Neural progenitor cell (in vitro differentiated cells): Measurements from ENCODE around the gene NFIA. TPM values are rescaled to one million over a fixed set of nuclear protein-coding genes. Genes with fewer than 3 reads are reported as not detected.
A peak's percentile ranks its signal among the peaks of the same experiment; 100 is the strongest.

ENCODE experiments used
- DNase-seq: peaks from one replicate; pipeline ENCODE4 v3.0.0-alpha.2; 2016; ENCODE audit warnings: low spot score
- H2AFZ ChIP-seq: fragments of 200-600 bp; sonication (generic); replicated peaks from 2 replicates; pipeline ENCODE4 v1.6.1; 2016; ENCODE audit warnings: antibody characterized with exemption
- H3F3A ChIP-seq: fragments of 200-600 bp; sonication (generic); 2 replicates; pipeline ENCODE4 v1.6.1; 2016; ENCODE audit warnings: antibody characterized with exemption, low read depth
- H3K27ac ChIP-seq: fragments of 200-600 bp; sonication (generic); 2 replicates; pipeline ENCODE4 v1.5.1; 2016; ENCODE audit warnings: mild to moderate bottlenecking
- H3K27me3 ChIP-seq: fragments of 200-600 bp; sonication (generic); 2 replicates; pipeline ENCODE4 v1.6.1; 2016; ENCODE audit warnings: mild to moderate bottlenecking, moderate library complexity
- H3K36me3 ChIP-seq: fragments of 200-600 bp; sonication (generic); 2 replicates; pipeline ENCODE4 v1.5.1; 2016
- H3K4me1 ChIP-seq: fragments of 200-600 bp; sonication (generic); 2 replicates; pipeline ENCODE4 v1.6.1; 2016; ENCODE audit warnings: mixed run types
- H3K4me2 ChIP-seq: fragments of 200-600 bp; sonication (generic); 2 replicates; pipeline ENCODE4 v1.6.1; 2016
- H3K4me3 ChIP-seq: fragments of 200-600 bp; sonication (generic); 2 replicates; pipeline ENCODE4 v1.5.1; 2016
- H3K79me2 ChIP-seq: fragments of 200-600 bp; sonication (generic); 2 replicates; pipeline ENCODE4 v1.6.1; 2016; ENCODE audit warnings: low read depth
- H3K9ac ChIP-seq: fragments of 200-600 bp; sonication (generic); 2 replicates; pipeline ENCODE4 v1.6.1; 2016
- H3K9me3 ChIP-seq: fragments of 200-600 bp; sonication (generic); 2 replicates; pipeline ENCODE4 v1.5.1; 2016; ENCODE audit warnings: low read depth
- H4K20me1 ChIP-seq: fragments of 200-600 bp; sonication (generic); 2 replicates; pipeline ENCODE4 v1.6.1; 2016; ENCODE audit warnings: low read depth
- H3K27ac Mint-ChIP-seq: 3 replicates; pipeline ENCODE4 v1.8.0; 2021; ENCODE audit warnings: mixed read lengths
- H3K27me3 Mint-ChIP-seq: 2 replicates; pipeline ENCODE4 v1.8.0; 2022; ENCODE audit warnings: low read depth, mild to moderate bottlenecking, inconsistent platforms, moderate library complexity, mixed read lengths; ENCODE audit not compliant: insufficient read depth
- H3K36me3 Mint-ChIP-seq: 3 replicates; pipeline ENCODE4 v1.8.0; 2021; ENCODE audit warnings: mixed read lengths
- H3K4me1 Mint-ChIP-seq: 3 replicates; pipeline ENCODE4 v1.8.0; 2021; ENCODE audit warnings: mixed read lengths
- H3K4me3 Mint-ChIP-seq: 3 replicates; pipeline ENCODE4 v1.8.0; 2021; ENCODE audit warnings: mild to moderate bottlenecking, moderate library complexity, mixed read lengths
- H3K9me3 Mint-ChIP-seq: 3 replicates; pipeline ENCODE4 v1.8.0; 2020; ENCODE audit warnings: mixed read lengths
- CTCF ChIP-seq: fragments of 200-600 bp; sonication (generic); IDR thresholded peaks from 2 replicates; pipeline ENCODE4 v1.5.1; 2017; ENCODE audit warnings: antibody characterized with exemption, mild to moderate bottlenecking
- EZH2 ChIP-seq: fragments of 200-600 bp; sonication (generic); IDR thresholded peaks from 2 replicates; pipeline ENCODE4 v1.6.1; 2017; ENCODE audit warnings: antibody characterized with exemption, mild to moderate bottlenecking, moderate library complexity
- EZH2phosphoT487 ChIP-seq: fragments of 200-600 bp; sonication (generic); IDR thresholded peaks from 2 replicates; pipeline ENCODE4 v1.6.1; 2017; ENCODE audit warnings: antibody characterized with exemption
- total RNA-seq: library from RNA; depleted of rRNA; stranded (reverse); fragments of >200 nt; gene quantifications from 2 replicates; pipeline ENCODE4 v1.2.3, GENCODE V29; 2015; ENCODE audit warnings: low replicate concordance

Gene NFIA
- total RNA-seq, 1 donor from 2014 or later: 5.3 TPM

GRCh38 chr1:61184714-61185106 lies 102.3 kb downstream of the NFIA start:
- peaks cover 3% of the 10 kb centered on the region for H3K27me3 Mint-ChIP-seq
- H3K27ac Mint-ChIP-seq: no peak overlapping the region
- no peaks in the 10 kb centered on the region for H3K36me3 ChIP-seq
- no peaks in the 10 kb centered on the region for H3K9me3 ChIP-seq
- no peak overlapping the region for H3K27ac ChIP-seq
- H3K4me1 ChIP-seq: no peaks in the 10 kb centered on the region
- no peak overlapping the region for H3K4me3 Mint-ChIP-seq
- no peak for DNase-seq
- no peak overlapping the region for H3K4me3 ChIP-seq
- peaks cover 51% of the 10 kb centered on the region for H3K4me1 Mint-ChIP-seq
- H3K27me3 ChIP-seq: no peaks in the 10 kb centered on the region
- H2AFZ ChIP-seq: peak overlapping the region; percentile 8
- no peaks in the 10 kb centered on the region for H3K79me2 ChIP-seq
- no peaks in the 10 kb centered on the region for H3K9me3 Mint-ChIP-seq
- TF ChIP-seq EZH2phosphoT487 (no peak), CTCF (no peak), EZH2 (no peak)
- no peaks in the 10 kb centered on the region for H3F3A ChIP-seq
- no peaks in the 10 kb centered on the region for H4K20me1 ChIP-seq
- H3K36me3 Mint-ChIP-seq: peaks cover 4% of the 10 kb centered on the region
- H3K4me2 ChIP-seq: no peak overlapping the region
- no peak overlapping the region for H3K9ac ChIP-seq

GRCh38 chr1:61186753-61187152 lies 104.4 kb downstream of the NFIA start:
- Histone ChIP-seq H3K4me1 (no peaks in the 10 kb centered on the region), H3K9me3 (no peaks in the 10 kb centered on the region), H3K36me3 (no peaks in the 10 kb centered on the region), H2AFZ (no peak overlapping the region), H3K79me2 (no peaks in the 10 kb centered on the region), H4K20me1 (no peaks in the 10 kb centered on the region), H3K27ac (no peak overlapping the region), H3K9ac (no peak overlapping the region), H3K4me3 (no peak overlapping the region), H3F3A (no peaks in the 10 kb centered on the region), H3K4me2 (no peak overlapping the region), H3K27me3 (no peaks in the 10 kb centered on the region)
- H3K4me3 Mint-ChIP-seq: no peak overlapping the region
- peaks cover 65% of the 10 kb centered on the region for H3K4me1 Mint-ChIP-seq
- no peaks in the 10 kb centered on the region for H3K9me3 Mint-ChIP-seq
- peaks cover 3% of the 10 kb centered on the region for H3K27me3 Mint-ChIP-seq
- H3K27ac Mint-ChIP-seq: no peak overlapping the region
- TF ChIP-seq EZH2 (no peak), EZH2phosphoT487 (no peak), CTCF (no peak)
- peaks cover 4% of the 10 kb centered on the region for H3K36me3 Mint-ChIP-seq
- no peak for DNase-seq

GRCh38 chr1:61187352-61188086 lies 105.2 kb downstream of the NFIA start:
- peak; percentile 35 for DNase-seq
- H3K4me2 ChIP-seq: no peak overlapping the region

More at GRCh38 chr1:61187352-61188086, 105.2 kb downstream of the NFIA start:
- peaks cover 4% of the 10 kb centered on the region for H3K36me3 Mint-ChIP-seq
- Histone ChIP-seq H3K27me3 (no peaks in the 10 kb centered on the region), H4K20me1 (no peaks in the 10 kb centered on the region), H3F3A (no peaks in the 10 kb centered on the region), H3K79me2 (no peaks in the 10 kb centered on the region), H3K9me3 (no peaks in the 10 kb centered on the region), H2AFZ (peak overlapping the region; percentile 98), H3K4me3 (no peak overlapping the region), H3K4me1 (no peaks in the 10 kb centered on the region), H3K36me3 (no peaks in the 10 kb centered on the region), H3K9ac (no peak overlapping the region), H3K27ac (no peak overlapping the region)
- H3K27me3 Mint-ChIP-seq: peaks cover 3% of the 10 kb centered on the region
- H3K4me3 Mint-ChIP-seq: no peak overlapping the region
- no peaks in the 10 kb centered on the region for H3K9me3 Mint-ChIP-seq
- H3K4me1 Mint-ChIP-seq: peaks cover 60% of the 10 kb centered on the region
- H3K27ac Mint-ChIP-seq: no peak overlapping the region
- peak; percentile 9 for TF ChIP-seq CTCF
- TF ChIP-seq EZH2: no peak
